NOMO-1 (cell line): Measurements from ENCODE around the gene MAP7D3.
"Not testable (repeated sequence)": the region's sequence is repeated elsewhere in the genome, so short reads cannot be mapped to it uniquely, and the experiment has no call there.

Experiments used
- DNase-seq, 2 experiments: peaks; one replicate each; lab custom pipeline; 2025; ENCODE audit not compliant: unreplicated experiment in 2 of 2; lab: John Stamatoyannopoulos, UW

Gene MAP7D3

GRCh38 chrX:136186023-136186413 is 65.2 kb downstream of the MAP7D3 start:
- no peak for DNase-seq

- no peak for DNase-seq
Measured at GRCh38 chrX:136185401-136186022, 65.7 kb downstream of the MAP7D3 start.

GRCh38 chrX:136183917-136184316 is 67.3 kb downstream of the MAP7D3 start:
- no peak for DNase-seq

GRCh38 chrX:136183172-136183571 is 68.0 kb downstream of the MAP7D3 start:
- no peak for DNase-seq

- DNase-seq = no peak
Measured at GRCh38 chrX:136182414-136182813, 68.8 kb downstream of the MAP7D3 start.

- no peak for DNase-seq
Measured at GRCh38 chrX:136179133-136179532, 72.1 kb downstream of the MAP7D3 start.

- no peak for DNase-seq
Measured at GRCh38 chrX:136176399-136176825, 74.8 kb downstream of the MAP7D3 start.

- DNase-seq = no peak
Measured at GRCh38 chrX:136171420-136171819, 79.8 kb downstream of the MAP7D3 start.

GRCh38 chrX:136170139-136170800 is 80.9 kb downstream of the MAP7D3 start:
- no peak for DNase-seq

GRCh38 chrX:136168929-136169735 is 82.1 kb downstream of the MAP7D3 start:
- no peak for DNase-seq

GRCh38 chrX:136167989-136168388 is 83.2 kb downstream of the MAP7D3 start:
- not testable (repeated sequence) for DNase-seq

GRCh38 chrX:136166221-136166855 is 84.9 kb downstream of the MAP7D3 start:
- peak; percentile 18 to 20 for DNase-seq

GRCh38 chrX:136165406-136165805 is 85.8 kb downstream of the MAP7D3 start:
- DNase-seq = no peak

- DNase-seq = no peak
Measured at GRCh38 chrX:136163689-136164088, 87.5 kb downstream of the MAP7D3 start.
